ENCODE results near the gene WBP1L.

The WBP1L gene

DNA sequence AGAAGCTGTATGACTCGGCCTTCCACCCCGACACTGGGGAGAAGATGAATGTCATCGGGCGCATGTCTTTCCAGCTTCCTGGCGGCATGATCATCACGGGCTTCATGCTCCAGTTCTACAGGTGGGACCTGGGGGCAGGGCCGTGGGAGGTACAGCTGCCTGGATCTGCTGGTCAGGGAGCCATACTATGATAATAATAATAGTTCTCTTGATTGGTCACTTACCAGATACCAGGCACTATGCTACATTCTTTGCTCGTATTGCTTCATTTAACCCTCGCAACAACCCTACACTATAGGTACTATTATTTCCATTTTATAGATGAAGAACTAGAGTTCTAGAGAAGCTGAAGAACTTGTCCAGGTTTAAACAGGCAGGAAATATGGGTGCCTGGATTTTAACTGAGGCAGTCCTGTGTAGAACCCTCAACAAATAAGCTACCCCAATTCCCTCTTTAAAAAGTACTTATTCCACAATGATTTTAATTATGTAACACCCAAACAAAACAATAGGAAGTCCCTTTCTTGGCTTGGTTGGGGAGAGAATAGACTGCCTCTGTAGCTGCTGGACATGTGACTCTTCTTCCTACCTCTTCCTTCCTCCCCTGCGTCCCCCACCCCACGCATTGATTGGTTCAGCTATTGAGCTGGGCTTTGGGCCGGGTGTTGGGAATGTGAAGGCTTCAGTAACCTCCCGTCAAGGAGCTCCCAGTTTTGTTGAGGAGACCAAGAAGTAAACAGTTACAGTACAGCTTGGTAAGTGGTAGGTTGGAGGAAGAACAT is 16.5 kb upstream of the WBP1L start:
- Histone ChIP-seq H3K9me3 (ENCODE audit: control insufficient read depth, insufficient read depth, low read depth, low read length) (no peaks in the 10 kb centered on the region), H3K27ac (ENCODE audit: extremely low read depth, low read depth, low read length) (no peak overlapping the region), H3K36me3 (ENCODE audit: control insufficient read depth in 2 of 2, insufficient read depth in 1 of 2, low read length in 2 of 2) (peaks cover 21 to 77% of the 10 kb centered on the region in 2 experiments), H3K4me3 (ENCODE audit: low read depth, low read length) (no peak overlapping the region), H3K4me1 (ENCODE audit: control insufficient read depth, insufficient read depth, low read length) (peaks cover 4% of the 10 kb centered on the region; the same call in 1 of the 2 replicates)
- TF ChIP-seq ZBTB21 (tag by site-specific recombination; IDR thresholded peaks at IDR 0.05) (no peak), SCRT1 (tag by site-specific recombination; IDR thresholded peaks at IDR 0.05; ENCODE audit: borderline replicate concordance) (0 out of 2 replicates have a peak, but pooled peaks have one; percentile 17), ZNF664 (tag by site-specific recombination; IDR thresholded peaks at IDR 0.05) (peak; percentile 52; the same call in 1 of the 2 replicates)
- ChIA-PET POLR2A (interaction anchor here (1.0 kb wide), 1 partner anchor 50 kb away, joined by 3 read pairs; no protein-coding TSS in a partner anchor), CTCF (interaction anchor here (0.5 to 2.4 kb wide), 8 partner anchors 11 to 176 kb away, joined by 3 to 9 read pairs (median 3); no protein-coding TSS in a partner anchor)

DNA sequence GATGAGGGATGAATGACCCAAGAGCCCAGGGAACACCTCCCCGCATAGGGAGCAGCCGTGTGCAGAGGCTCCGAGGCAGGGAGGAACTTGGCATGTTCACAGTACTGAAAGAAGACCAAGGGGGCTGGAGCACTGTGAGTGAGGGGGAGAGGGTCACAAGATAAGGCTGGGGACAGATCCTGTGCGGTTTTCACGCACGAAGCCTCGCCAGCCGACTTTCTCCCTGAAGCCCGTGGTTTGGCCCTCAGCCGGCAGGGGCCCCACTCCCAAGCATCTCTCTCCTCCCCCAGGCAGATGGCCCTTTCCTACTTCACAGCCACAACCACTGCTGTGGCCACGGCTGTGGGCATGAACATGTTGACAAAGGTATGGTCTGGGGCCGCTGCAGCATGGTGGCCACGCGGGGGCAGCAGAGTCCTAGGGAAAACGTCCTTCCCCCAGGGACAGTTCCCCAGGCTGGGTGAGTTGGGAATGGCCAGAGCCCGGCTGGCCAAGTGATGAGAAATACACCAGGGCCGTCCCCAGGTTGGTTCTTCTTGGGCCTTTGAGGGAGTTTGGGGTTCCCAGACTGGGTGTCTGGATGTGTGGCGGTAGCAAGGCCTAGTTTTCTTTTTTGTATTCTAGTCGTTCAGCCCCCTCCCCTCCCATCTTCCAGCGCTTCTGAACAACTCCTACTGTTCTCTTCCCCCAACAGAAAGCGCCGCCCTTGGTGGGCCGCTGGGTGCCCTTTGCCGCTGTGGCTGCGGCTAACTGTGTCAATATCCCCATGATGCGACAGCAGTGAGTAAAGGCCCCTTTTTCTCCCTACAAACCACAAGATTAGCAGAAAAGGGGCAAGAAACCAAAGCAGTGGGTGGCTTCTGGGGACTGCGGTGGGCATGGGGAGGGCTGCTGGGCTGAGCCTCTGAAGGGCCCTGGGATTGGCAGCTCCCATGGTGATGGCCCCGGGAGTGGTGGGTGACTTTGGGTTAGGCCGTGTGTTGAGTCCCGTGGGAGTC is 14.4 kb upstream of the WBP1L start:
- H3K9me3 ChIP-seq (ENCODE audit: control insufficient read depth, insufficient read depth, low read depth, low read length): no peaks in the 10 kb centered on the region
- POLR2A ChIA-PET: no interaction called here
- peaks cover 4% of the 10 kb centered on the region; the same call in 1 of the 2 replicates for H3K4me1 ChIP-seq (ENCODE audit: control insufficient read depth, insufficient read depth, low read length)
- no peak overlapping the region for H3K27ac ChIP-seq (ENCODE audit: extremely low read depth, low read depth, low read length)
- H3K4me3 ChIP-seq (ENCODE audit: low read depth, low read length): no peak overlapping the region
- H3K36me3 ChIP-seq (ENCODE audit: control insufficient read depth in 2 of 2, insufficient read depth in 1 of 2, low read length in 2 of 2): peaks cover 10 to 85% of the 10 kb centered on the region in 2 experiments
- CTCF ChIA-PET: interaction anchor here (0.7 to 2.4 kb wide), 4 partner anchors 9 to 174 kb away, joined by 3 to 9 read pairs (median 3); no protein-coding TSS in a partner anchor
- TF ChIP-seq ZNF423 (tag by site-specific recombination; IDR thresholded peaks at IDR 0.05) (no peak), ZNF514 (tag by site-specific recombination; IDR thresholded peaks at IDR 0.05) (no peak), ZNF654 (tag by site-specific recombination; IDR thresholded peaks at IDR 0.05; ENCODE audit: low read depth) (peak; percentile 91), ZNF600 (tag by site-specific recombination; IDR thresholded peaks at IDR 0.05) (peak; percentile 69; the same call in 1 of the 2 replicates), ZNF621 (tag by site-specific recombination; IDR thresholded peaks at IDR 0.05) (no peak), IKZF3 (tag by site-specific recombination; IDR thresholded peaks at IDR 0.05) (peak; percentile 95), ZNF23 (tag by site-specific recombination; IDR thresholded peaks at IDR 0.05; ENCODE audit: borderline replicate concordance) (no peak), GLI4 (tag by site-specific recombination; IDR thresholded peaks at IDR 0.05) (no peak), OVOL3 (tag by site-specific recombination; IDR thresholded peaks at IDR 0.05) (no peak), ZNF549 (tag by site-specific recombination; IDR thresholded peaks at IDR 0.05) (no peak), ZNF596 (tag by site-specific recombination; IDR thresholded peaks at IDR 0.05) (no peak), KLF16 (tag by site-specific recombination; IDR thresholded peaks at IDR 0.05) (no peak), ZNF140 (tag by site-specific recombination; IDR thresholded peaks at IDR 0.05) (no peak), ZFP69B (tag by site-specific recombination; IDR thresholded peaks at IDR 0.05) (0 out of 2 replicates have a peak, but pooled peaks have one; percentile 23), EGR2 (tag by site-specific recombination; IDR thresholded peaks at IDR 0.05; ENCODE audit: low read depth) (no peak), KLF1 (tag by site-specific recombination; IDR thresholded peaks at IDR 0.05) (no peak), ZNF366 (tag by site-specific recombination; conservative IDR thresholded peaks at IDR 0.05) (no peak), ZBTB48 (tag by site-specific recombination; IDR thresholded peaks at IDR 0.05) (peak; percentile 31; the same call in 1 of the 2 replicates)
- TF ChIP-seq, protein P1, sequence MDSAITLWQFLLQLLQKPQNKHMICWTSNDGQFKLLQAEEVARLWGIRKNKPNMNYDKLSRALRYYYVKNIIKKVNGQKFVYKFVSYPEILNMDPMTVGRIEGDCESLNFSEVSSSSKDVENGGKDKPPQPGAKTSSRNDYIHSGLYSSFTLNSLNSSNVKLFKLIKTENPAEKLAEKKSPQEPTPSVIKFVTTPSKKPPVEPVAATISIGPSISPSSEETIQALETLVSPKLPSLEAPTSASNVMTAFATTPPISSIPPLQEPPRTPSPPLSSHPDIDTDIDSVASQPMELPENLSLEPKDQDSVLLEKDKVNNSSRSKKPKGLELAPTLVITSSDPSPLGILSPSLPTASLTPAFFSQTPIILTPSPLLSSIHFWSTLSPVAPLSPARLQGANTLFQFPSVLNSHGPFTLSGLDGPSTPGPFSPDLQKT (IDR thresholded peaks at IDR 0.05; ENCODE audit: borderline replicate concordance, low read depth, low read length): no peak
- TF ChIP-seq, protein P2, sequence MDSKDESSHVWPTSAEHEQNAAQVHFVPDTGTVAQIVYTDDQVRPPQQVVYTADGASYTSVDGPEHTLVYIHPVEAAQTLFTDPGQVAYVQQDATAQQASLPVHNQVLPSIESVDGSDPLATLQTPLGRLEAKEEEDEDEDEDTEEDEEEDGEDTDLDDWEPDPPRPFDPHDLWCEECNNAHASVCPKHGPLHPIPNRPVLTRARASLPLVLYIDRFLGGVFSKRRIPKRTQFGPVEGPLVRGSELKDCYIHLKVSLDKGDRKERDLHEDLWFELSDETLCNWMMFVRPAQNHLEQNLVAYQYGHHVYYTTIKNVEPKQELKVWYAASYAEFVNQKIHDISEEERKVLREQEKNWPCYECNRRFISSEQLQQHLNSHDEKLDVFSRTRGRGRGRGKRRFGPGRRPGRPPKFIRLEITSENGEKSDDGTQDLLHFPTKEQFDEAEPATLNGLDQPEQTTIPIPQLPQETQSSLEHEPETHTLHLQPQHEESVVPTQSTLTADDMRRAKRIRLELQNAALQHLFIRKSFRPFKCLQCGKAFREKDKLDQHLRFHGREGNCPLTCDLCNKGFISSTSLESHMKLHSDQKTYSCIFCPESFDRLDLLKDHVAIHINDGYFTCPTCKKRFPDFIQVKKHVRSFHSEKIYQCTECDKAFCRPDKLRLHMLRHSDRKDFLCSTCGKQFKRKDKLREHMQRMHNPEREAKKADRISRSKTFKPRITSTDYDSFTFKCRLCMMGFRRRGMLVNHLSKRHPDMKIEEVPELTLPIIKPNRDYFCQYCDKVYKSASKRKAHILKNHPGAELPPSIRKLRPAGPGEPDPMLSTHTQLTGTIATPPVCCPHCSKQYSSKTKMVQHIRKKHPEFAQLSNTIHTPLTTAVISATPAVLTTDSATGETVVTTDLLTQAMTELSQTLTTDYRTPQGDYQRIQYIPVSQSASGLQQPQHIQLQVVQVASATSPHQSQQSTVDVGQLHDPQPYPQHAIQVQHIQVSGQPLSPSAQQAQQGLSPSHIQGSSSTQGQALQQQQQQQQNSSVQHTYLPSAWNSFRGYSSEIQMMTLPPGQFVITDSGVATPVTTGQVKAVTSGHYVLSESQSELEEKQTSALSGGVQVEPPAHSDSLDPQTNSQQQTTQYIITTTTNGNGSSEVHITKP (tag by site-specific recombination; IDR thresholded peaks at IDR 0.05): peak; percentile 96
- TF ChIP-seq, protein P3, sequence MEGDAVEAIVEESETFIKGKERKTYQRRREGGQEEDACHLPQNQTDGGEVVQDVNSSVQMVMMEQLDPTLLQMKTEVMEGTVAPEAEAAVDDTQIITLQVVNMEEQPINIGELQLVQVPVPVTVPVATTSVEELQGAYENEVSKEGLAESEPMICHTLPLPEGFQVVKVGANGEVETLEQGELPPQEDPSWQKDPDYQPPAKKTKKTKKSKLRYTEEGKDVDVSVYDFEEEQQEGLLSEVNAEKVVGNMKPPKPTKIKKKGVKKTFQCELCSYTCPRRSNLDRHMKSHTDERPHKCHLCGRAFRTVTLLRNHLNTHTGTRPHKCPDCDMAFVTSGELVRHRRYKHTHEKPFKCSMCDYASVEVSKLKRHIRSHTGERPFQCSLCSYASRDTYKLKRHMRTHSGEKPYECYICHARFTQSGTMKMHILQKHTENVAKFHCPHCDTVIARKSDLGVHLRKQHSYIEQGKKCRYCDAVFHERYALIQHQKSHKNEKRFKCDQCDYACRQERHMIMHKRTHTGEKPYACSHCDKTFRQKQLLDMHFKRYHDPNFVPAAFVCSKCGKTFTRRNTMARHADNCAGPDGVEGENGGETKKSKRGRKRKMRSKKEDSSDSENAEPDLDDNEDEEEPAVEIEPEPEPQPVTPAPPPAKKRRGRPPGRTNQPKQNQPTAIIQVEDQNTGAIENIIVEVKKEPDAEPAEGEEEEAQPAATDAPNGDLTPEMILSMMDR (tag by site-specific recombination; IDR thresholded peaks at IDR 0.05): peak; percentile 94
- TF ChIP-seq, protein P4, sequence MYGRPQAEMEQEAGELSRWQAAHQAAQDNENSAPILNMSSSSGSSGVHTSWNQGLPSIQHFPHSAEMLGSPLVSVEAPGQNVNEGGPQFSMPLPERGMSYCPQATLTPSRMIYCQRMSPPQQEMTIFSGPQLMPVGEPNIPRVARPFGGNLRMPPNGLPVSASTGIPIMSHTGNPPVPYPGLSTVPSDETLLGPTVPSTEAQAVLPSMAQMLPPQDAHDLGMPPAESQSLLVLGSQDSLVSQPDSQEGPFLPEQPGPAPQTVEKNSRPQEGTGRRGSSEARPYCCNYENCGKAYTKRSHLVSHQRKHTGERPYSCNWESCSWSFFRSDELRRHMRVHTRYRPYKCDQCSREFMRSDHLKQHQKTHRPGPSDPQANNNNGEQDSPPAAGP (tag by site-specific recombination; IDR thresholded peaks at IDR 0.05): peak; percentile 23; the same call in 1 of the 2 replicates
